PFSK-1 (cell line): ENCODE results near the gene SDK1.

Experiments
- POLR2AphosphoS5 ChIP-seq: IDR thresholded peaks from 2 replicates; pipeline ENCODE4 v1.6.1; 2012; ENCODE audit warnings: low read depth, mild to moderate bottlenecking, control low read depth, low read length, moderate library complexity
- TAF1 ChIP-seq: IDR thresholded peaks from 2 replicates; pipeline ENCODE4 v1.6.1; 2012; ENCODE audit warnings: low read length, control low read depth, borderline replicate concordance; ENCODE audit not compliant: insufficient read depth

DNA sequence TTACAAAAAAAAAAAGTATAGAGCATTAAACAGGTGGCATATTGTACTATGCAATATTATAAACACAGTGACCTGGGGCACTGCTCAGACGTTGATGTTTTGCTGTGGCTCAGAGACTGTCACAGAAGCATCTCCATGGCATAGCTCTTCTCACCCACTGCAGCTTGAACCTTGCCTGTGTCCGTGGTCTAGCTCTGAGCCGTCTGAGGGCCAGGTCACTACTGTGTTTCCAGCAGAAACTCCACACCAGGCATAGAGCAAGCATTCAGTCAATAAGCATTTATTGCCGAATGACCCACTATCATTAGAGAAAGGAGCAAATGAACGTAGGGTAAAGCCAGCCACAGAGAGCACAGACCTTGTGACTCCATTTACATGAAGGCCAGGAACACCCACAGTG is 937.8 kb downstream of the SDK1 start:
- no peak for TF ChIP-seq TAF1
- no peak for TF ChIP-seq POLR2AphosphoS5
